Stimulated activated CD8-positive, alpha-beta memory T cell treated with anti-CD3 and anti-CD28 coated beads, Interleukin-12 subunit alpha, Interleukin-12 subunit beta, amount 100 ng/mL, for 1 hour (primary cell): Measurements from ENCODE around the gene ANXA6.

Source experiments
- DNase-seq: peaks from one replicate; pipeline ENCODE4 v3.0.0-alpha.2; 2020; ENCODE audit warnings: low read depth

The ANXA6 gene

DNA sequence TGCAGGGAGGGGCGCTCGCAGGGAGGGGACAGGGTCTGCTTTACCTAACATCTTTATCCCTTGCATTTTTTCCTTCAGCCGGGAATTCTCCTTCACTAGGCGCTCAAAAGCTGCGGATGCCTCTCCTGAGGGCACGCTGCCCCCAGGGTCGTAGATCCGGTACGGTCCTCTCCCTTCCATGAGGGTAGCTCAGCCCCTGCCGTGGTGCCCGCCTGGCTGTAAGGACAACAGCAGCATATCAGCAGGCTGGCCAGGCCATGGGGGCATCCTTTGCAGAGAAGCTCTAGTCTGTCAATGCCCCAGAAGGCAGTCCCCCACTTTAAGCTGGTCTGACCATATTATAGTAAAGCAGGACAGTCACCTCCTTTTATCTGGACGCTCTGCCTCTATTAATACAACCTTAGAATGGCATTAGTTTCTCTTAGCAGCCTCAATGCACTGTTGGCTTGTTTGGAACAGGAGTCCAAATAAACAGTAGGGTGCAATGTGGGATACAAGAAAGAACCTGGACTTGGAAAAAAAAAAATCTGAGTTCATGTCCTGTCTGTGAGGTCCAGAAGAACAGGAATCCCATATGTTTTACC is 92.6 kb downstream of the ANXA6 start:
- DNase-seq = no peak

DNA sequence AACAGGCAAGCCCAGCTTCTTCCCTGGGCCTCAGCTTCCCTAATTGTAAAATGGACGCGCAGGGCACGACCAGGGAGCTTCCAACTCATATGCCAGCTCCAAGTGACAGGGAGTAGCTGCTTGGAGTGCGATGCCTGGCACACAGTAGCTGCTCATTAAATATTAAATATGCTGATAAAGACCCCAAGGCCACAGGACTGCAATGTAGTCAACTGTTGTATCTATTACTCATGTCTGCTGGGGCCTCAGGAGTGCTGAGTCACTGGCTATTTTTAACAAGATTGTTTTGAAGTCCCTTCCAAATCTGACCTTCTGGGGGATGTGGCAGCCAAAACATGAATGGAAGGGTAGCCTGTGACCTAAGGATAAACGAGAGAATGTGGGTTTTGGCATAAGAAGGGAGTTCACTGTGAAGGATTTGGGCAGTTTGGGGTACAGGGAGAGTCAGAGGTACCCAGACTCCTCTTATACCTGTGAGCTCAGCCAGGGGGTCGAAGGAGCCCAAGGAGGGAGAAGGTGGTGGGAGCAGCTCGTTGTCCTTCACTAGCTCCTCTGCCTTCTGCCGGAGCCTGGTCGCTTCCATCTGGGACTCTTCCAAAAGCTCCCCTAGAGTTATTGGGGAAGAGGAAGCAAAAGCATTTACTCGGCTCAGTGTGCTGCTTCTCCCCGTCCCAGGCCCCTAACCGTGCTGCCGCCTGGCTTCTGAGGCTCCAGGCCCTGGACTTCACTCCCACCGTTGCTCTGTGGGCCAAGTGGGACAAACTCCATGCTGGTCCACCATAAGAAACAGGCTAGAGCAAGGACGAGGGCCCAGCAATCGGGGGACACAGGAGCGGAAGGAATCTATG is 94.2 kb downstream of the ANXA6 start:
- no peak for DNase-seq

DNA sequence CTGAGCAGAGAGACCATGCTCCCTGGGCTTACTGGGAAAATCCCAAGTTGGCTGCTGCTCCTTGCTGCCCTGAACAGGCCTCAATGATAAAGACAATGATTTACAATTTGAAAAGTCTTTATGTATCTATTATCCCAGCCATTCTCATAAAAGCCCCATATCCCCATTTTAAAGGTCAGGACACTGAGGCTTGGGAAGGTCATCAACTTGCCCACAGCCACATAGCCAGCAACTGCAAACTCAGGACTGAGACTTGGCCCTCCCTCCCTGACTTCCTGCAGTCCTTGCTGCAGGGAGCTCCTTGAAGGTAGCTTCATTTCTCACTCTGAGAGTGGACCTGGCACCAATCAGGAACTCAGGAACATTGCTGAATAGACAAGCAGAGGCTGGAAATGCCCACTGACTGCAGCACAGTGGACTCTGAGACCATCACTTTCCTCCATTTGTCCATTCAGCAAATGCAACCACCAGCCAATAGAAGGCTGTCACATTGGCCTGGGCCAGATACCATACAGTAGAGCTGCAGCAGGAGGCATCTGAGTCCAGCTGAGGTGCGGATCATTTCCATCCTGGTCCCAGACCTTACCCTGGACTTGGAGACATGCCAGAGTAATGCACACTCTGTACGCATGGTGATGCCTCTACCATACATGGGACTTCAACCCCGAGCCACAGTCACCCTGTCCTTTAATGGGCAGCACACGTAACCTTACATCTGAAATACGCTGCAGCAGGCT is 95.0 kb downstream of the ANXA6 start:
- no peak for DNase-seq

DNA sequence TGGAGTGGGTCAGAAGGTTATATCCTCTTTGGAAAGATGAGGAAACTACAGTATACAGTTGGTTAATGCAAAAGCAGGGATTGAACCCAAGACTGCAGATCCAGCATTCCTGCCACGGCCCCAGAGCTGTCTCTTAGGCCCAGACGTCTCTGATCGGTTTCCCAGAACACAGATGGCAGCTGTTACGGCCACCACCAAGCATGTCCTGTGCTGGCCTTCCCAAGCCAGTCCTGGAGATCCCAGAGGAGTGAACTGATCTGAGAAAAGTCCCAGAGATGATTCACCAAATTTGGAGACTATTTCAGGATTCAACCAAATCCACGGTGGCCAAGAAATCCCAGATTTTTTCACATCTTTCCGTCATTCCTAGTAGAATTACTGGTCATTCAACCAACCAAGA is 96.8 kb downstream of the ANXA6 start:
- DNase-seq = no peak

DNA sequence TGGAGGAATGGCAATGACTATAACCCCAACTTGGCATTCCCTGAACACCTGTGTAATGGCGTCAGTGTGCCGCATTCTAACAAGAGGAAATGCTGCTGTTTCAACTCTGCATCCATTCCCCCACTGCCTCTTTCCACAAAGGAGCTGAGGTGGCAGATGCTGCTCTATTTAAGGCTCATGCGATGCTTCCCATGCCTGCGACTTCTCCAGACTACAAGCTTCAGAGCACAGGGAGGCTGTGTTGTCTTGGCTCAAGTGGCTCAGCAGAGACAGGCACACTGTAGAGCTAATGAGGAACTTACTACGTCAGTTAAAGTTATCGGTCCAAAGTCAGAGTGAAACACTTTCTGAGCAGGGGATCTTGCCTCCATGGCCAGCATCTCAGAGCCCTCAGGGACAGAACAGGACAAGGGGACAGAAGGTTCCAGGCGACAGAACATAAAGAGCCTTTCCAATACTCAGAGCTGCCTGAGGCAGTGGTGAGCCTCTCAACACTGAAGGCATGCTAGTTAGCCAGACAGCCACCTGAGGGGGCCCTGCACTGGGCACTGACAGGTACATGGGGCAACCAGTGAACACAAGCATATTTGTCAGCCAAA is 98.6 kb downstream of the ANXA6 start:
- no peak for DNase-seq

DNA sequence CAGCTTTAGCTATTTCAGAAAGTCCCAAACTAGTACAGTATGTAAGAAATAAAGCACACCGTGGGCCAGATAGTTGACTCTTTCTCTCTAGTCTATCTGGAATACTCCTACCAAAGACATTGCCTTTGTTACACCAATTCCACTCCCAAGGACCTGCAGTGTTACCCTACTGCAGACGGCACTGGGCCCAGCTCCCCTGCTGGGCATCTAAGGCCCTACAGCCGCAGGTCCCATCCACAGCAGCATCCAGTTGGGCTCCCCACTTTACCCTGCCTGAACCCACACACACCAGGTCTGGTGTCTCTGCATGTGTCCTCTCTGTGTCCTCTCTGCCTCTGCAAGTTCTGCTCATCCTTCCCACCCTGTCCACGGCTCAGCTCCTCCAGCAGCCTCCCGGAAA is 99.3 kb downstream of the ANXA6 start:
- DNase-seq = no peak

DNA sequence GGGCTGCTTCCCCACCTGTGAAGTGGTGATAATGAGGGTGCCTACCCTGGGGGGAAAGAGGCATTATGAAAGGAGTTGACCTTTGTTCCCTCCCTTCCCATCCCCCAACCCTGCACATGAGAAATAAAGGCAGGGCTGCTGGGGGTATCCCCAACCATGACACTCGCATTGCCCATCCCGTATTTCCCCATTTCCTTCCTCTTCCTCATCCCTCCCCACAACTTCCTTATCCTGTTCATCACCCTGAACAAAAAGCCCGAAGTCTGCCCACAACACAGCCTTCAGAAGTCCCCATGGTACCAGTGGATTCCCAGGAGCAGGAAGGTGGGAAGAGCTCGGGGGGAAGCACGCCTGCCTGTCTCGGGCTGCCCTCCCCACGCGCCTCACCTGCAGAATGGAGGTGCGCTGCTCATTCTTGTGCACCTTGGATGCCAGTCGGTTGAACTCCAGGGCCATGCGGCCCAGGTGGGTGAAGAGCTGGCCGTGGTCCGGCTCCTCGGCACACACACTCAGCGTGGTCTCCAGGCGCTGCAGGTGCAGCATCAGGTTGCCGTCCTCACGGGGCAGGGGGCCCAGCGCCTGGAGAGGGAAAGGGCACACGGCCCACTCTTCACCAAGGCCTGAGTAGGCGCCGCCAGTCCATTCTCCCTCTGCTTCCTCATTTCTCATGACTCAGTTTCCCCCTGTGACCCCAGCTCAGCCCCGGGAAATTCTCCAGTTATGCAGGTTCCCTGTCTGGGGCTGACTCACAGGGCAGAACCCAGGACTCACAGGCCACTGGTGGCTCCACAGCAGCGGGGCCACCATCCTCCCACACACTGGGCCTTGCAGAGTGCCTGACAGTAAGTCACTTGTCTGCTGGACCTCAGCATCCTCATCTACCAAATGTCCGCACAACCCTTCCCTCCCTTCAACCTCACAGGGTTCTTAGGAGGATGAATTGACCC is 100.9 kb downstream of the ANXA6 start:
- no peak for DNase-seq

DNA sequence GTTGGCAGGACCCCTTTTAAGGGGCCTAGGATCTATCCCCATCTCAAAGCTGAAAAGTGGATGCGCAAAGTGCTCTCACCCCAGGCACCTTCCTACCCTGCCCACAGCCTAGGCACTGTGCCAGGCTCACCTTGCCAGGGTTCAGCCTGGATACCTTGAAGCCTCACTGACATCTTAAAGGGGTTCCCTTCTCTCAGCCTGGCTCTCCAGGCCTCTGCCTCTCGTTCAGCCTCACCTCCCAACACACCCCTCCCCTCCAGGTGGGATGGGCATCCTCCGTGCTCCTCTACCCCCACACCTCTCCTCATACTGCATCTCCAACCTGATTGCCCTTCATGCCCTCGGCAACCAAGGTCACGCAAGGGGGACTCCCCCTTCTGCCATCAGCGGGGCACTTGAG is 102.2 kb downstream of the ANXA6 start:
- DNase-seq = no peak

DNA sequence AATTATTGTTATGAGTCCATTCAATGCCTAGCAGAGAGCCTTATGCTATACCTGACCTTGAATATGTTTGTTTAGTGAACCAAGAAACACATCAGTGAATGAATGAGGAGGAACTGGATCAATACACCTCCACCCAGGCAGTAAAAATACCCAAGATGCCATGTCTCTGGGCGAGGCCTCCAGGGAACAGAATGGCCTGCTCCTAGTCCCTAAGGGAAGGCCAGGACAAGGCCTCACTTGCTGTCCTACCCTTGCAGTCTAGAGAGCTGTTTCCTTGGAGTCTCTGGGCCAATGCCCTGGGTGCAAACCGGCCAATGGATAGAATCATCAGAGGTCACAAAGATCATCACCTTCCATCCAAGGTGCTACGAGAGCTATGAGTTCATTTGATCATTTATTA is 102.9 kb downstream of the ANXA6 start:
- DNase-seq = no peak

DNA sequence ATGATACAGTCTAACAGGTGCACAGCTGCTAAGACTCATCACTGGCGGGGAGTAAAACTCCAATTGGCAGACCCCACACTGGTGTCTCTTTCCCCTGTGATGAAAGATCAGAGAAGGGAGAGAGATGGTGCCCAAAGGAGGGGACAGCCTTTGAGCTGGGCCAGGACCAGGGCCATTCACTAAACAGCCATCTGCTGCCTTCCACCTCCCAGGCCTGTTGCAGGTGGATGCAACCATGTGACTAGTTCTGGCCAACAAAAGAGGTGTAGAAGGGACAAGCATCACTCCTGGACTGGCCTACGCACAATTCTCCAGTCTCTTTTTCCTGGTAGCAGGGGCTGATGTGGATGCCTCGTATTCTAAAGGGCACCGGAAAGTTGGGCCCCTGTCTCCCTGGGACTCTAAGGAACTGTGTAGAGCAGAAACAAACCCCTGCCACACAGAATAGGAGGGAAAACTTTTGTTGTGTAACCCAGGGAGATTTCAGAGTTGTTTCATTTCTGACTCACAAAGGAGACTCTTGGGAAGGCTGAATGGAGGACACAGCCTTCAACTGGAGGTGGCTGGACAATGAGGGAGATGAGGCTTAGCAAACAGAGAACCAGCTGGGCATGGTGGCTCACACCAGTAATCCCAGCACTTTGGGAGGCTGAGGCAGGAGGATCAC is 103.7 kb downstream of the ANXA6 start:
- no peak for DNase-seq

DNA sequence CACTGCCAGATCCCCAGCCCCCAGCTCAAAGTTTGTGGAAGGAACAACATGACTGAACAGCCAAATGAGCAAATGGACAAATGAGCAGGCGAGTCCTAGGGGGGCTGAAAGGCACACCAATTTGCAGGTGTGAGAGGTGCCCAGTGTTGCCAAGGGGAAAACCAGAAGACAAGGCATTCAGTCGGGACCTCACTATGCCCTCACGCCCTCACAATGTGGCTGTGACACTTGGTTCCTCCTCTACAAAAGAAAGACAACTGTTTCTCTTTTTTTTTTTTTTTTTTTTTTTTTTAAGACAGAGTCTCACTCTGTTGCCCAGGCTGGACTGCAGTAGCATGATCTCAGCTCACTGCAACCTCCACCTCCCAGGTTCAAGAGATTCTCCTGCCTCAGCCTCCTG is 104.7 kb downstream of the ANXA6 start:
- no peak for DNase-seq

DNA sequence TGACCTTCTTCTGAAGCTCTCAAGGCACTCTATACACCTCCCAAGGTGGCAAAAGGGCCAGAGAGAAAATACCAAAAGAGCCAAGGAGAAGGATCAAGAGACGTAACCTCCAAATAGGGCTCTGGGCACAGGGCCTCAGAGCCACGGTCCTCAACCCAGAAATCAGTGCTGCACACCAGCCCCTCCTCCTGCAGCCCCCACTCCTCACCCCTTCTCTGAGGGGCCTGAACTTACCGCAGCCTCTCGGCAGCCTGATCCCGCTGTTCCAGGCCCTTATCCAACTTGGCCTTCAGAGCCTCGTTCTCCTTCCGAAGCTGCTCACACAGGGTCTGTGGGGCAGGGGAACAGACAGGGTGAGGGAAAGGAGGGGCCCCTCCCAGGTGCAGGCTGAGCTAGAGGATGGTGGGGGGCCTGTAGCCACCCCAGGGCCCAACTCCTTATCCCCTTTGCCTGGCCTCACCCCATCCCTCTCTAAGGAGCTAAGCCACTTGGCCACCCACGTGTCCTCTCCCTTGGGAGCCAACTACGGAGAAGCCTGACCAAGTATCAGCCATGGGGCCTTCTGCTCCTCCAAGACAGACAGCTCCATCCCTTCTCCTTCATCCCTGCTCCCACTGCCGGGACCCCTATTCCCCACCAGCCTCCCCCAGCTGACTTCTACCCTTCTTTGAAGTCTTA is 105.5 kb downstream of the ANXA6 start:
- no peak for DNase-seq

DNA sequence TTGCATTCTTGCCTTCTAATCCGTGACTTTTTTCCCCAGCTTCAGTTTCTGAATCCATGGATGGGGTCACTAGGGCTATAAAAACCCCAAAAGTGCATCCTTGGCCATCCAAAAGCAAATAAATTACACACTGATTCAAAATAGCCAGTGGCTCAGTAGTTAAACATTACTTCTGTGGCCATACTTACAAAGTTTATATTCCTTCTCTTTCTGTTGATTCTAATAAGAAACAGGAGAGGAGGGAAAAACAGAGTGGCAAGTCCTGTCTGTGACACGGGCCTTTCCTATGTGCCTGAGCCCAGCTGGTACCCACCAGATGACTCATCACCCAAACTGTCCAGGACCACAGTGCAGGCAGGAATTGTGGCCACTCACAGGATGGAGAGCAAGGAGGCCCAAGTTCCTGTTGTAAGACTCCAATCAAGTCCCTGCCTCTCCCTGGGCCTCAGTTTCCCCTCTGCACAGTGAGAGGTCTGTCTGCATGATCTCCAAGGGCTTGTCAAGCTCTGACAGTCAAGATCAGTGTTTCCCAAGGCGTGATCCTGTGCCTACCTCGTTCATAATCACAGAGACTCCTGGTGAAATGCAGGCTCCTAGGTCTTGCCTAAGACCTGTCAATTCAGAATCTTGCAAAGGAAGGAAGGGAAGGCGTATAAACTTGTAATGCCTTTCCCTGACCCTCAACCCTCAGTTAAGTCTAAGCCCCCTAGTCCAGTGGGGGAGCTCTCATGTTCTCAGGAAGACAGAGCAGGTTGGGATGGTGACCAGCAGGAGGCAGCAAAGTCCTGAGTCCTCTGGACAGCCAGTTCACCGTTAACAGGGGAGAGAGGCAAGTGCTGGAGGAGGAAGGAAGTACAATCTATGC is 106.3 kb downstream of the ANXA6 start:
- DNase-seq = peak; percentile 41
